Measurements from ENCODE around the gene SAMHD1. TPM values are rescaled to one million over a fixed set of nuclear protein-coding genes. Genes with fewer than 3 reads are reported as not detected.
"Not testable (repeated sequence)": the region's sequence is repeated elsewhere in the genome, so short reads cannot be mapped to it uniquely, and the experiment has no call there.

Gene SAMHD1
- total and polyA plus RNA-seq, 2 experiments from 2014 or later = 27.0 to 29.5 TPM

- Histone ChIP-seq H3K9me3 (ENCODE audit: low read depth) (no peaks in the 10 kb centered on the region), H4K20me1 (ENCODE audit: insufficient read depth, poor library complexity, severe bottlenecking) (no peaks in the 10 kb centered on the region), H2AFZ (no peak overlapping the region), H3K4me3 (no peak overlapping the region), H3K79me2 (no peaks in the 10 kb centered on the region), H3K27ac (no peak overlapping the region), H3K36me3 (replicated peaks; ENCODE audit: insufficient read depth, low read depth) (no peaks in the 10 kb centered on the region), H3K4me1 (ENCODE audit: insufficient read depth) (no peaks in the 10 kb centered on the region), H3K4me2 (no peak overlapping the region), H3K9me2 (replicated peaks; ENCODE audit: insufficient read depth) (no peaks in the 10 kb centered on the region), H3K27me3 (no peaks in the 10 kb centered on the region)
- 93% methylated on average over 11 of the region's 11 CpGs for WGBS (ENCODE audit: low lambda C conversion rate, missing lambda C conversion rate)
- no peak for DNase-seq (ENCODE audit: low spot score)
- TF ChIP-seq EZH2 (IDR thresholded peaks at IDR 0.05; ENCODE audit: borderline replicate concordance) = no peak
Observed at GRCh38 chr20:36880741-36881250, 70.7 kb downstream of the SAMHD1 start.

- 84% methylated on average over 10 of the region's 10 CpGs for WGBS (ENCODE audit: low lambda C conversion rate, missing lambda C conversion rate)
- H3K4me3 ChIP-seq = no peak overlapping the region
- TF ChIP-seq CTCF (IDR thresholded peaks at IDR 0.05; ENCODE audit: poor library complexity) (no peak), EZH2 (IDR thresholded peaks at IDR 0.05; ENCODE audit: borderline replicate concordance) (no peak), EZH2phosphoT487 (IDR thresholded peaks at IDR 0.05; ENCODE audit: low read depth, severe bottlenecking, unreplicated experiment) (no peak)
- no peak overlapping the region for H2AFZ ChIP-seq
- H4K20me1 ChIP-seq (ENCODE audit: insufficient read depth, poor library complexity, severe bottlenecking) = no peaks in the 10 kb centered on the region
- no peak overlapping the region for H3K27ac ChIP-seq
- H3K36me3 ChIP-seq (replicated peaks; ENCODE audit: insufficient read depth, low read depth) = no peaks in the 10 kb centered on the region
- H3K9me2 ChIP-seq (replicated peaks; ENCODE audit: insufficient read depth) = no peaks in the 10 kb centered on the region
- no peaks in the 10 kb centered on the region for H3K79me2 ChIP-seq
- H3K4me1 ChIP-seq (ENCODE audit: insufficient read depth) = peaks cover 4% of the 10 kb centered on the region
- H3K4me2 ChIP-seq = no peak overlapping the region
- DNase-seq (ENCODE audit: low spot score) = no peak
- H3K9me3 ChIP-seq (ENCODE audit: low read depth) = no peaks in the 10 kb centered on the region
- no peaks in the 10 kb centered on the region for H3K27me3 ChIP-seq
Observed at GRCh38 chr20:36878941-36879340, 72.6 kb downstream of the SAMHD1 start.

GRCh38 chr20:36876473-36876833 is 75.1 kb downstream of the SAMHD1 start:
- TF ChIP-seq EZH2phosphoT487 (IDR thresholded peaks at IDR 0.05; ENCODE audit: low read depth, severe bottlenecking, unreplicated experiment) (no peak), CTCF (IDR thresholded peaks at IDR 0.05; ENCODE audit: poor library complexity) (no peak), EZH2 (IDR thresholded peaks at IDR 0.05; ENCODE audit: borderline replicate concordance) (no peak)
- Histone ChIP-seq H3K79me2 (no peaks in the 10 kb centered on the region), H3K27ac (peak overlapping the region; percentile 72), H3K4me1 (ENCODE audit: insufficient read depth) (peaks cover 4% of the 10 kb centered on the region), H4K20me1 (ENCODE audit: insufficient read depth, poor library complexity, severe bottlenecking) (no peaks in the 10 kb centered on the region), H3K4me3 (no peak overlapping the region), H3K36me3 (replicated peaks; ENCODE audit: insufficient read depth, low read depth) (no peaks in the 10 kb centered on the region), H3K9me3 (ENCODE audit: low read depth) (no peaks in the 10 kb centered on the region), H3K9me2 (replicated peaks; ENCODE audit: insufficient read depth) (no peaks in the 10 kb centered on the region), H2AFZ (no peak overlapping the region), H3K27me3 (no peaks in the 10 kb centered on the region), H3K4me2 (peak overlapping the region; percentile 54)
- 93% methylated on average over 3 of the region's 3 CpGs for WGBS (ENCODE audit: low lambda C conversion rate, missing lambda C conversion rate)
- no peak for DNase-seq (ENCODE audit: low spot score)

GRCh38 chr20:36875702-36876472 is 75.6 kb downstream of the SAMHD1 start, which contains the start of gene TLDC2:
Gene TLDC2 (plus strand): TSS chr20:36876138. CDS start chr20:36876175, 37 bp downstream.
- Histone ChIP-seq H3K4me2 (peak within 1 kb of the TSS; percentile 54), H3K9me3 (ENCODE audit: low read depth) (no peaks in the 10 kb centered on the region), H3K36me3 (replicated peaks; ENCODE audit: insufficient read depth, low read depth) (no peaks in the 10 kb centered on the region), H3K4me1 (ENCODE audit: insufficient read depth) (peaks cover 4% of the 10 kb centered on the region), H2AFZ (no peak within 1 kb of the TSS), H3K27me3 (no peaks in the 10 kb centered on the region), H4K20me1 (ENCODE audit: insufficient read depth, poor library complexity, severe bottlenecking) (no peaks in the 10 kb centered on the region), H3K9me2 (replicated peaks; ENCODE audit: insufficient read depth) (no peaks in the 10 kb centered on the region), H3K4me3 (no peak within 1 kb of the TSS), H3K79me2 (no peaks in the 10 kb centered on the region), H3K27ac (peak within 1 kb of the TSS; percentile 80)
- TF ChIP-seq EZH2 (IDR thresholded peaks at IDR 0.05; ENCODE audit: borderline replicate concordance) (no peak), EZH2phosphoT487 (IDR thresholded peaks at IDR 0.05; ENCODE audit: low read depth, severe bottlenecking, unreplicated experiment) (no peak), CTCF (IDR thresholded peaks at IDR 0.05; ENCODE audit: poor library complexity) (no peak)
- 82% methylated on average over 14 of the region's 14 CpGs for WGBS (ENCODE audit: low lambda C conversion rate, missing lambda C conversion rate)
- DNase-seq (ENCODE audit: low spot score) = peak; percentile 78

GRCh38 chr20:36875093-36875492 is 76.4 kb downstream of the SAMHD1 start:
- not testable (repeated sequence) for H3K9me3 ChIP-seq (ENCODE audit: low read depth); H3K4me3 ChIP-seq; H3K9me2 ChIP-seq (replicated peaks; ENCODE audit: insufficient read depth); DNase-seq (ENCODE audit: low spot score); H3K4me2 ChIP-seq; H4K20me1 ChIP-seq (ENCODE audit: insufficient read depth, poor library complexity, severe bottlenecking); H3K36me3 ChIP-seq (replicated peaks; ENCODE audit: insufficient read depth, low read depth); H3K4me1 ChIP-seq (ENCODE audit: insufficient read depth); H3K27me3 ChIP-seq; H3K79me2 ChIP-seq; H2AFZ ChIP-seq
- H3K27ac ChIP-seq = peak overlapping the region; percentile 80
- WGBS (ENCODE audit: low lambda C conversion rate, missing lambda C conversion rate) = 92% methylated on average over 5 of the region's 5 CpGs

All from hepatocyte (in vitro differentiated cells).